RWPE2 (cell line): ENCODE results near the gene MLST8.

Source experiments
- ATAC-seq: fragments of 200-7000 bp; cut with Tn5 transposase; 3 replicates; pipeline ENCODE4 v1.9.1; 2021; ENCODE audit warnings: low read depth
- DNase-seq: peaks from one replicate; pipeline ENCODE4 v3.0.0-alpha.2; 2020; ENCODE audit warnings: low spot score
- H3K27ac ChIP-seq: fragments of 450-650 bp; 2 replicates; pipeline ENCODE4 v1.5.1; 2017; ENCODE audit warnings: mild to moderate bottlenecking; ENCODE audit not compliant: poor library complexity, severe bottlenecking
- H3K27me3 ChIP-seq: fragments of 250-450 bp; sonication (Bioruptor Pico); 2 replicates; pipeline ENCODE4 v1.5.1; 2021; ENCODE audit warnings: mild to moderate bottlenecking, moderate library complexity; ENCODE audit not compliant: insufficient read depth, poor library complexity, severe bottlenecking
- H3K36me3 ChIP-seq: fragments of 250-450 bp; sonication (Bioruptor Pico); 2 replicates; pipeline ENCODE4 v1.5.1; 2020; ENCODE audit warnings: low read depth, mild to moderate bottlenecking, moderate library complexity
- H3K4me1 ChIP-seq: fragments of 250-450 bp; sonication (Bioruptor Pico); 2 replicates; pipeline ENCODE4 v1.5.1; 2021; ENCODE audit warnings: mild to moderate bottlenecking, moderate library complexity; ENCODE audit not compliant: insufficient read depth, poor library complexity, severe bottlenecking
- H3K4me3 ChIP-seq: fragments of 250-450 bp; sonication (Bioruptor Pico); 2 replicates; pipeline ENCODE4 v1.5.1; 2021; ENCODE audit warnings: mild to moderate bottlenecking, moderate library complexity; ENCODE audit not compliant: severe bottlenecking
- H3K9me3 ChIP-seq: fragments of 250-450 bp; sonication (Bioruptor Pico); 2 replicates; pipeline ENCODE4 v1.5.1; 2021; ENCODE audit warnings: mild to moderate bottlenecking, moderate library complexity; ENCODE audit not compliant: severe bottlenecking
- TF ChIP-seq, protein P1 (sequence below): fragments of 450-650 bp; IDR thresholded peaks from one replicate; pipeline ENCODE4 v1.5.1; 2017; ENCODE audit warnings: mild to moderate bottlenecking, moderate library complexity; ENCODE audit not compliant: poor library complexity, severe bottlenecking

The MLST8 gene

DNA sequence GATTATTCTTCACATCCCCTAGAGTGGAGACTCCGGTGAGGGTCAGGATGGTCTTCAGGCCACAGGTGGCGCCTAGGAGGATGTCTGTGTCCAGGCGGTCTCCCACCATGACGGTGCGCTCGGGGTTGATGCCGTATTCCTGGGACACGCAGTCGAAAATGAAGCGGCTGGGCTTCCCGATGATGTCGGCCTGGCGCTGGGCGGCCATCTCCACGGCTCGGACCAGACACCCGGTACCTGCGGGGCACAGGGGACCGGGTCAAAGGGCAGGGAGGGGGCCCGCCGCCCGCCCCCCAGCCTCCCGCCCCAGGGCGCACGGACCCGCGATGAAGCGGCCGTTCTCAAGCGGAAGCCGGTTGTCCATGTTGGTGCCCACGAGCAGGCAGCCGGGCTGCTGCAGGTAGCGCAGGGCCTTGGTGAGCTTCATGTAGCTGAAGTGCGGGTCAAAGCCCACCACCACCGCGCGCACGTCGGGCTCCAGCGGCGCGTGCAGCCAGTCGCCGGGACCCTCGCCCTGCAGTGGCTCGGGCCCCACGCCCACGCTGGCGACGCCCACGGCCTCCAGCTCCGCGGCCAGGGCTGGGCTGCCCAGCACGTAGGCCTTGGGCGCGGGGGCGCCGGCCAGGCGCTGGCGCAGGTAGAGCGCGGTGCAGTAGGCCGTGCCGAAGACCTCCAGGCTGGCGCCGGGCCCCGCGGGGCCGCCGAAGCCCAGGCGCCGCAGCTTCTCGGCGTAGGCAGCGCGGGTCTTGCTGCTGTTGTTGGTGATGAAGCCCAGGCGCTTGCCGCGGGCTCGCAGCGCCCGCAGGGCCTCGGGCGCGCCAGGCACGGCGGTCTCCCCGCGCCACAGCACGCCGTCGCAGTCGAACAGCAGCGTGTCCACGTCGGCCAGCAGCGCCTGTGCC is 8.8 kb downstream of the MLST8 start:
- H3K27me3 ChIP-seq: no peaks in the 10 kb centered on the region
- H3K4me1 ChIP-seq: peaks cover 8% of the 10 kb centered on the region
- DNase-seq (no peak), ATAC-seq (no peak)
- peak overlapping the region; percentile 76 for H3K4me3 ChIP-seq
- H3K27ac ChIP-seq: peak overlapping the region; percentile 84
- no peaks in the 10 kb centered on the region for H3K9me3 ChIP-seq
- TF ChIP-seq, protein P1, sequence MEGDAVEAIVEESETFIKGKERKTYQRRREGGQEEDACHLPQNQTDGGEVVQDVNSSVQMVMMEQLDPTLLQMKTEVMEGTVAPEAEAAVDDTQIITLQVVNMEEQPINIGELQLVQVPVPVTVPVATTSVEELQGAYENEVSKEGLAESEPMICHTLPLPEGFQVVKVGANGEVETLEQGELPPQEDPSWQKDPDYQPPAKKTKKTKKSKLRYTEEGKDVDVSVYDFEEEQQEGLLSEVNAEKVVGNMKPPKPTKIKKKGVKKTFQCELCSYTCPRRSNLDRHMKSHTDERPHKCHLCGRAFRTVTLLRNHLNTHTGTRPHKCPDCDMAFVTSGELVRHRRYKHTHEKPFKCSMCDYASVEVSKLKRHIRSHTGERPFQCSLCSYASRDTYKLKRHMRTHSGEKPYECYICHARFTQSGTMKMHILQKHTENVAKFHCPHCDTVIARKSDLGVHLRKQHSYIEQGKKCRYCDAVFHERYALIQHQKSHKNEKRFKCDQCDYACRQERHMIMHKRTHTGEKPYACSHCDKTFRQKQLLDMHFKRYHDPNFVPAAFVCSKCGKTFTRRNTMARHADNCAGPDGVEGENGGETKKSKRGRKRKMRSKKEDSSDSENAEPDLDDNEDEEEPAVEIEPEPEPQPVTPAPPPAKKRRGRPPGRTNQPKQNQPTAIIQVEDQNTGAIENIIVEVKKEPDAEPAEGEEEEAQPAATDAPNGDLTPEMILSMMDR: no peak
- peaks cover 20% of the 10 kb centered on the region for H3K36me3 ChIP-seq

DNA sequence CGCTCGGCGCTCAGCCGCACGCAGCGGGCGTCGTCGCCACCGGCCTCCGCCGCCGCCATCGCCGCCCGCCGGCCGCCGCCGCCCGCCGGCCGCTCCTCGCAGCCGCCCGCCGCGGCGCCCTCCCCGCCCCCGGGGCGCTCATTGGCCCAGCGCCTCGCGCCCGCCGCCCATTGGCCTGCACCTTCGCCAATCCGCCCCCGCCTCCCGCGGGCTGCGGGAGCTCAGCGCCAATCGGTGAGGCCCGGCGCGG is 9.4 kb downstream of the MLST8 start, which contains the start of gene PGP:
Gene PGP, minus strand, starts transcription at position 122 of the 250 bp plus-strand sequence. Its CDS starts 63 bp downstream, at position 59.
- peak within 1 kb of the TSS; percentile 76 for H3K4me3 ChIP-seq
- DNase-seq (no peak), ATAC-seq (peak; percentile 76; the same call in 2 of the 3 replicates)
- H3K27me3 ChIP-seq: no peaks in the 10 kb centered on the region
- H3K9me3 ChIP-seq: no peaks in the 10 kb centered on the region
- TF ChIP-seq, protein P1: no peak
- H3K4me1 ChIP-seq: peaks cover 8% of the 10 kb centered on the region
- peak within 1 kb of the TSS; percentile 84 for H3K27ac ChIP-seq
- H3K36me3 ChIP-seq: peaks cover 20% of the 10 kb centered on the region

DNA sequence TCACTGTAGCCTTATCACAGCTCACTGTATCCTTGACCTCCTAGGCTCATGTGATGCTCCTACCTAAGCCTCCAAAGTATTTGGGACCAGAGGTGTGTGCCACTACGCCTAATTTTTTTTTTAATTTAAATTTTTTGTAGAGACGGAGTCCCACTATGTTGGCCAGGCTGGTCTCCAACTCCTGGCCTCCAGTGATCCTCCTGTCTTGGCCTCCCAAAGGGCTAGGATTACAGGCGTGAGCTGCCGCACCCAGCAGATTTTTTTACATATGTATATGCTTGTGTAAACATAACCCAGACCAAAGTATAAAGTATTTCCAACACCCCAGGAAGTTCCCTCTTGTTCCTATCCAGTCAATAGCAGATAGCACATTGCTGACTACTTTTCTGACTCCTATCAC is 11.1 kb downstream of the MLST8 start:
- Histone ChIP-seq H3K27ac (peak overlapping the region; percentile 84), H3K9me3 (no peaks in the 10 kb centered on the region), H3K36me3 (peaks cover 20% of the 10 kb centered on the region), H3K4me3 (no peak overlapping the region), H3K27me3 (no peaks in the 10 kb centered on the region), H3K4me1 (peaks cover 8% of the 10 kb centered on the region)
- DNase-seq (no peak), ATAC-seq (no peak)
- TF ChIP-seq, protein P1: no peak

DNA sequence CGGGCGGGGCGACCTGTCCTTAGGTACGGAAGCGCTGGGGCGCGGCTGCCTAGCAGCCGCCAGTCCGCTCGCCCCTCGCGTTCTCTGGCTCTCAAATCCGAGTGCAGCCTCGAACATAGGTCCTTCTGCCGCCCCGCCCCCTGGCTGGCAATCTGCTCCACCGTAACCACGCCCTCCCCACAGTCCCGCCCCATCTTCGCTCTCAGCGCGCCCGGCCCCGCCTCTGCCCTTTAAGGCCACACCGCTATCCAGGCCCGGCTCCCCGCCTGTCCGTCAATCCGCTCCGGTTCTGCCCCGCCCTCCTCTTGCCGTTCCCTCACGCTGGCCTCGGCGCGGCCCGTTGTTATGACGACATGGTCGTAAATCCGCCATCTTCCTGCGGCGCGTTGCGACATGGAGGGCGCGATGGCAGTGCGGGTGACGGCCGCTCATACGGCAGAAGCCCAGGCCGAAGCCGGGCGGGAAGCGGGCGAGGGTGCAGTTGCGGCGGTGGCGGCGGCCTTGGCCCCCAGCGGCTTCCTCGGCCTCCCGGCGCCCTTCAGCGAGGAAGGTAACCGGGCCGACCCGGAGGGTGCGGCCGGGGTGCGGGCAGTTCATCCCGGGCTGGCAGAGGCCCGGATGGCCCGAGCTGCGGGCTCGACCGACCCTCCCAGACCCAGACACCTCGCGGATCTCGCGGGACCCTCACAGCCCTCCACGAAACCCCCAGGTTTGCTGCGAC is 18.1 kb downstream of the MLST8 start, which contains the start of gene E4F1:
Gene E4F1, plus strand, starts transcription at position 371 of the 721 bp plus-strand sequence. Its CDS starts 23 bp downstream, at position 394.
- no peaks in the 10 kb centered on the region for H3K9me3 ChIP-seq
- peak; percentile 100 for DNase-seq
- H3K4me1 ChIP-seq: no peaks in the 10 kb centered on the region
- peaks cover 2% of the 10 kb centered on the region for H3K36me3 ChIP-seq
- TF ChIP-seq, protein P1: no peak
- peak within 1 kb of the TSS; percentile 68 for H3K27ac ChIP-seq
- H3K27me3 ChIP-seq: no peaks in the 10 kb centered on the region
- peak within 1 kb of the TSS; percentile 85 for H3K4me3 ChIP-seq
- peak; percentile 93 for ATAC-seq
